HG03520 (cell line): Measurements from ENCODE around the gene ACVR2A.
A peak's percentile ranks its signal among the peaks of the same experiment; 100 is the strongest.

ENCODE experiments used
- ATAC-seq: cut with Tn5 transposase; IDR thresholded peaks from one replicate; pipeline ENCODE4 v1.9.1; 2021; ENCODE audit warnings: mild to moderate bottlenecking, moderate library complexity; ENCODE audit not compliant: unreplicated experiment

Gene ACVR2A

GRCh38 chr2:147844697-147845410 lies at the start of gene ACVR2A:
Gene ACVR2A (plus strand): TSS chr2:147845029. CDS start chr2:147845153, 124 bp downstream.
- ATAC-seq = peak; percentile 29

- no peak for ATAC-seq
Observed at GRCh38 chr2:147800316-147800715, 44.5 kb upstream of the ACVR2A start.

- ATAC-seq = no peak
Observed at GRCh38 chr2:147806846-147807245, 38.0 kb upstream of the ACVR2A start.

- no peak for ATAC-seq
Observed at GRCh38 chr2:147808520-147808919, 36.3 kb upstream of the ACVR2A start.

GRCh38 chr2:147810883-147811765 lies 33.7 kb upstream of the ACVR2A start:
- no peak for ATAC-seq

- no peak for ATAC-seq
Observed at GRCh38 chr2:147818741-147819140, 26.1 kb upstream of the ACVR2A start.

GRCh38 chr2:147824620-147825019 lies 20.2 kb upstream of the ACVR2A start:
- ATAC-seq = no peak

- ATAC-seq = no peak
Observed at GRCh38 chr2:147826278-147827087, 18.3 kb upstream of the ACVR2A start.

- ATAC-seq = no peak
Observed at GRCh38 chr2:147827088-147827375, 17.8 kb upstream of the ACVR2A start.

- no peak for ATAC-seq
Observed at GRCh38 chr2:147829106-147829505, 15.7 kb upstream of the ACVR2A start.

GRCh38 chr2:147836099-147836498 lies 8.7 kb upstream of the ACVR2A start:
- ATAC-seq = no peak

GRCh38 chr2:147843391-147843863 lies 1.4 kb upstream of the ACVR2A start:
- ATAC-seq = no peak

- ATAC-seq = peak; percentile 76
Observed at GRCh38 chr2:147843864-147844696, 749 bp upstream of the ACVR2A start.

- ATAC-seq = peak; percentile 60
Observed at GRCh38 chr2:147845411-147845971, 662 bp downstream of the ACVR2A start.

- no peak for ATAC-seq
Observed at GRCh38 chr2:147846412-147847081, 1.7 kb downstream of the ACVR2A start.

- ATAC-seq = no peak
Observed at GRCh38 chr2:147847746-147848391, 3.0 kb downstream of the ACVR2A start.

- ATAC-seq = no peak
Observed at GRCh38 chr2:147850838-147851237, 6.0 kb downstream of the ACVR2A start.

GRCh38 chr2:147851244-147851930 lies 6.6 kb downstream of the ACVR2A start:
- ATAC-seq = no peak
